PC-3 (cell line): ENCODE results near the gene FAM98C.

Experiments
- CTCF ChIP-seq: fragments of 300-600 bp; sonication (generic); conservative IDR thresholded peaks from 2 replicates; pipeline ENCODE4 v1.5.1; 2017; ENCODE audit warnings: antibody characterized with exemption, low read depth, mild to moderate bottlenecking, low read length
- EZH2 ChIP-seq: fragments of 300-600 bp; sonication (generic); IDR thresholded peaks from one replicate; pipeline ENCODE4 v1.6.1; 2017; ENCODE audit warnings: antibody characterized with exemption, mild to moderate bottlenecking, low read length; ENCODE audit not compliant: unreplicated experiment
- EZH2phosphoT487 ChIP-seq: fragments of 300-600 bp; sonication (generic); IDR thresholded peaks from 2 replicates; pipeline ENCODE4 v1.6.1; 2018; ENCODE audit warnings: mild to moderate bottlenecking, antibody characterized with exemption, low read length, borderline replicate concordance

- no peak for TF ChIP-seq CTCF
- no peak for TF ChIP-seq EZH2
- no peak for TF ChIP-seq EZH2phosphoT487
Measured at GRCh38 chr19:38355728-38356725, 46.9 kb upstream of the FAM98C start.
